GM21381 (cell line): ENCODE measurements around the gene TIAM2.
"Not testable (repeated sequence)": the region's sequence is repeated elsewhere in the genome, so short reads cannot be mapped to it uniquely, and the experiment has no call there.

Experiments
- ATAC-seq: cut with Tn5 transposase; IDR thresholded peaks from one replicate; pipeline ENCODE4 v1.9.1; 2021; ENCODE audit warnings: mild to moderate bottlenecking, moderate library complexity; ENCODE audit not compliant: unreplicated experiment

The TIAM2 gene

GRCh38 chr6:155221086-155221485, 226.0 kb downstream of the TIAM2 start:
- no peak for ATAC-seq

- no peak for ATAC-seq
Measured at GRCh38 chr6:155222506-155222905, 227.4 kb downstream of the TIAM2 start.

- peak; percentile 95 for ATAC-seq
Measured at GRCh38 chr6:155223646-155224451, 228.7 kb downstream of the TIAM2 start.

GRCh38 chr6:155224618-155225017, 229.5 kb downstream of the TIAM2 start:
- ATAC-seq, result no peak

GRCh38 chr6:155227046-155227445, 231.9 kb downstream of the TIAM2 start:
- no peak for ATAC-seq

- no peak for ATAC-seq
Measured at GRCh38 chr6:155228546-155229166, 233.5 kb downstream of the TIAM2 start.

- not testable (repeated sequence) for ATAC-seq
Measured at GRCh38 chr6:155230975-155231374, 235.9 kb downstream of the TIAM2 start.

GRCh38 chr6:155232848-155233247, 237.7 kb downstream of the TIAM2 start:
- ATAC-seq, result no peak

GRCh38 chr6:155234167-155234566, 239.1 kb downstream of the TIAM2 start:
- ATAC-seq, result no peak

- no peak for ATAC-seq
Measured at GRCh38 chr6:155234687-155235086, 239.6 kb downstream of the TIAM2 start.

GRCh38 chr6:155235087-155235486, 240.0 kb downstream of the TIAM2 start:
- no peak for ATAC-seq

- no peak for ATAC-seq
Measured at GRCh38 chr6:155237613-155238012, 242.5 kb downstream of the TIAM2 start.

- no peak for ATAC-seq
Measured at GRCh38 chr6:155240905-155241600, 245.9 kb downstream of the TIAM2 start.

GRCh38 chr6:155241966-155242365, 246.9 kb downstream of the TIAM2 start:
- ATAC-seq, result no peak

GRCh38 chr6:155244434-155244833, 249.3 kb downstream of the TIAM2 start:
- ATAC-seq, result no peak

- no peak for ATAC-seq
Measured at GRCh38 chr6:155245193-155245592, 250.1 kb downstream of the TIAM2 start.

- ATAC-seq, result no peak
Measured at GRCh38 chr6:155245831-155246230, 250.7 kb downstream of the TIAM2 start.

- ATAC-seq, result no peak
Measured at GRCh38 chr6:155246825-155247224, 251.7 kb downstream of the TIAM2 start.

- ATAC-seq, result no peak
Measured at GRCh38 chr6:155247618-155248007, 252.5 kb downstream of the TIAM2 start.

- ATAC-seq, result peak; percentile 47
Measured at GRCh38 chr6:155248008-155249001, 253.2 kb downstream of the TIAM2 start.
